Skeletal muscle cell (primary cell): ENCODE results near the gene MAD2L1BP.
A peak's percentile ranks its signal among the peaks of the same experiment; 100 is the strongest.
"Not testable (repeated sequence)": the region's sequence is repeated elsewhere in the genome, so short reads cannot be mapped to it uniquely, and the experiment has no call there.

Experiments used
- DNase-seq: peaks from one replicate; pipeline ENCODE4 v3.0.0-alpha.2; 2010; ENCODE audit warnings: low read depth
- H3K4me3 ChIP-seq: 2 replicates; pipeline ENCODE4 v1.5.1; 2011; ENCODE audit warnings: low read depth, mild to moderate bottlenecking, control low read depth, low read length, moderate library complexity

MAD2L1BP gene

GRCh38 chr6:43658161-43658560 lies 22.5 kb downstream of the MAD2L1BP start:
- no peak overlapping the region for H3K4me3 ChIP-seq

GRCh38 chr6:43662948-43663347 lies 27.3 kb downstream of the MAD2L1BP start:
- not testable (repeated sequence) for H3K4me3 ChIP-seq, DNase-seq

More at GRCh38 chr6:43658161-43658560, 22.5 kb downstream of the MAD2L1BP start:
- no peak for DNase-seq

- no peak for DNase-seq
- H3K4me3 ChIP-seq, result no peak overlapping the region
Observed at GRCh38 chr6:43665376-43665775, 29.7 kb downstream of the MAD2L1BP start.

GRCh38 chr6:43666196-43666920 lies 30.7 kb downstream of the MAD2L1BP start:
- H3K4me3 ChIP-seq, result no peak overlapping the region
- no peak for DNase-seq

GRCh38 chr6:43667245-43668150 lies 31.9 kb downstream of the MAD2L1BP start:
- H3K4me3 ChIP-seq, result no peak overlapping the region
- peak; percentile 21 for DNase-seq

GRCh38 chr6:43668151-43669028 lies 32.8 kb downstream of the MAD2L1BP start:
- no peak overlapping the region for H3K4me3 ChIP-seq
- DNase-seq, result peak; percentile 18

GRCh38 chr6:43669050-43669921 lies 33.6 kb downstream of the MAD2L1BP start:
- no peak overlapping the region for H3K4me3 ChIP-seq
- DNase-seq, result peak; percentile 42

GRCh38 chr6:43669922-43670622 lies 34.4 kb downstream of the MAD2L1BP start:
- no peak for DNase-seq
- no peak overlapping the region for H3K4me3 ChIP-seq

GRCh38 chr6:43670623-43670986 lies 35.0 kb downstream of the MAD2L1BP start:
- no peak for DNase-seq
- no peak overlapping the region for H3K4me3 ChIP-seq

GRCh38 chr6:43671011-43671800 lies 35.6 kb downstream of the MAD2L1BP start:
- no peak for DNase-seq
- no peak overlapping the region for H3K4me3 ChIP-seq

- no peak for DNase-seq
Observed at GRCh38 chr6:43671801-43672690, 36.4 kb downstream of the MAD2L1BP start.

GRCh38 chr6:43673444-43674084 lies 37.9 kb downstream of the MAD2L1BP start:
- H3K4me3 ChIP-seq, result no peak overlapping the region
- DNase-seq, result no peak

More at GRCh38 chr6:43671801-43672690, 36.4 kb downstream of the MAD2L1BP start:
- H3K4me3 ChIP-seq, result no peak overlapping the region

GRCh38 chr6:43674291-43674690 lies 38.7 kb downstream of the MAD2L1BP start:
- no peak for DNase-seq
- no peak overlapping the region for H3K4me3 ChIP-seq

GRCh38 chr6:43674921-43675320 lies 39.3 kb downstream of the MAD2L1BP start:
- no peak for DNase-seq
- H3K4me3 ChIP-seq, result no peak overlapping the region

- H3K4me3 ChIP-seq, result no peak overlapping the region
- DNase-seq, result no peak
Observed at GRCh38 chr6:43676962-43677606, 41.4 kb downstream of the MAD2L1BP start.

GRCh38 chr6:43677759-43678158 lies 42.1 kb downstream of the MAD2L1BP start:
- no peak for DNase-seq
- H3K4me3 ChIP-seq, result no peak overlapping the region
